ENCODE results near the gene NRROS. TPM values are rescaled to one million over a fixed set of nuclear protein-coding genes. Genes with fewer than 3 reads are reported as not detected.

Gene NRROS
- total and polyA plus RNA-seq, 2 of the 13 experiments (the other 11 are each of a cell fraction or from before 2014, with no cell fraction given) = not detected

DNA sequence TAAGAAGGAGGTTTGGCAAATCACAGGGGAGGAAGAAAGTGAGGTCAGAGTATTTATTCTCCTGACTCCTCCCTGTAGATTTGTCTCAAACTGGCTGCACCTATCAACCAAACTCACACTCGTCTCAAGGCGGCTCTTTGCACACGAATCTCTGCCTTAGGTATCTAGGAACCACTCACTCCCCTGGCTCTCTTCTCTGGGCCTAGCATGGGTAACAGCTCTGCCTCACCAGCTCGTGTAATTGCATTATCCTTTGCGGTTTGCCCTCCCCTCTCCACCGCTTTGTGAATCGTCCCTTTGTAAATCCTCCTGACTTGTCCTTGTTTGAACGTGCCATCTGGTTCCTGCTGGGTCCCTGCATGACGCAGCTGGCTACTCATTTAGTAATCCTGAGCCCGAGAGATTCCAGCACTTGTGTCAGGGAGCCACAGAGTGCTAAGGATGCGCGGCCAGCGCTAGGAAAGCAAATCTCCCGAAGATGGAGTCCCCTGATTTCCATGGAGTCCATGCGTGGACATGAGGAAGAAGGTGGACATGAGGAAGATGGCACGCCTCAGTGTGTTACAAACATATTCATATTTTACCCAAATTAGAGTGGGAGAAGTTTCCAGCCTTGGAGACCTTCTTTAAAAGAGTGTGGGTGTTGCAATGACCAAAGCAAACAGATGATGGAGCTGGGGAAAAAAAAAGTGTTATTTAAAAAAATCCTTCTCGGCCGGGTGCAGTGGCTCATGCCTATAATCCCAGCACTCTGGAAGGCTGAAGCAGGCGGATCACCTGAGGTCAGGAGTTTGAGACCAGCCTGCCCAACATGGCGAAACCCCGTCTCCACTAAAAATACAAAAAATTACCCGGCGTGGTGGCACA is 26.7 kb downstream of the NRROS start (continued):
- no peak for TF ChIP-seq SKIL (CRISPR knock-in tag; IDR thresholded peaks at IDR 0.05; ENCODE audit: borderline replicate concordance)
- TF ChIP-seq, protein P1, sequence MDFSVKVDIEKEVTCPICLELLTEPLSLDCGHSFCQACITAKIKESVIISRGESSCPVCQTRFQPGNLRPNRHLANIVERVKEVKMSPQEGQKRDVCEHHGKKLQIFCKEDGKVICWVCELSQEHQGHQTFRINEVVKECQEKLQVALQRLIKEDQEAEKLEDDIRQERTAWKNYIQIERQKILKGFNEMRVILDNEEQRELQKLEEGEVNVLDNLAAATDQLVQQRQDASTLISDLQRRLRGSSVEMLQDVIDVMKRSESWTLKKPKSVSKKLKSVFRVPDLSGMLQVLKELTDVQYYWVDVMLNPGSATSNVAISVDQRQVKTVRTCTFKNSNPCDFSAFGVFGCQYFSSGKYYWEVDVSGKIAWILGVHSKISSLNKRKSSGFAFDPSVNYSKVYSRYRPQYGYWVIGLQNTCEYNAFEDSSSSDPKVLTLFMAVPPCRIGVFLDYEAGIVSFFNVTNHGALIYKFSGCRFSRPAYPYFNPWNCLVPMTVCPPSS (IDR thresholded peaks at IDR 0.05) = no peak
- TF ChIP-seq RBM22 (optimal IDR thresholded peaks at IDR 0.05; ENCODE audit: low read length) = no peak
- no peak for TF ChIP-seq ADNP (CRISPR knock-in tag; IDR thresholded peaks at IDR 0.05)
- TF ChIP-seq CEBPG (CRISPR knock-in tag; IDR thresholded peaks at IDR 0.05) = peak; percentile 37; the same call in 1 of the 2 replicates
- TF ChIP-seq ZNF484 (CRISPR knock-in tag; IDR thresholded peaks at IDR 0.05; ENCODE audit: borderline replicate concordance, low read depth) = no peak
- TF ChIP-seq THRA (CRISPR knock-in tag; IDR thresholded peaks at IDR 0.05; ENCODE audit: borderline replicate concordance) = peak; percentile 64; the same call in 1 of the 2 replicates
- no peak for TF ChIP-seq CREB1 (IDR thresholded peaks at IDR 0.05)
- peak; percentile 77 for TF ChIP-seq CREB1 (CRISPR knock-in tag; IDR thresholded peaks at IDR 0.05)
- TF ChIP-seq TBX3 (IDR thresholded peaks at IDR 0.05; ENCODE audit: borderline replicate concordance) = no peak
- TF ChIP-seq ZNF136 (CRISPR knock-in tag; IDR thresholded peaks at IDR 0.05; ENCODE audit: low read depth) = no peak
- TF ChIP-seq ZNF652 (CRISPR knock-in tag; IDR thresholded peaks at IDR 0.05; ENCODE audit: borderline replicate concordance, low read depth) = no peak
- no peak for TF ChIP-seq HIVEP1 (CRISPR knock-in tag; IDR thresholded peaks at IDR 0.05)
- TF ChIP-seq, protein P2, sequence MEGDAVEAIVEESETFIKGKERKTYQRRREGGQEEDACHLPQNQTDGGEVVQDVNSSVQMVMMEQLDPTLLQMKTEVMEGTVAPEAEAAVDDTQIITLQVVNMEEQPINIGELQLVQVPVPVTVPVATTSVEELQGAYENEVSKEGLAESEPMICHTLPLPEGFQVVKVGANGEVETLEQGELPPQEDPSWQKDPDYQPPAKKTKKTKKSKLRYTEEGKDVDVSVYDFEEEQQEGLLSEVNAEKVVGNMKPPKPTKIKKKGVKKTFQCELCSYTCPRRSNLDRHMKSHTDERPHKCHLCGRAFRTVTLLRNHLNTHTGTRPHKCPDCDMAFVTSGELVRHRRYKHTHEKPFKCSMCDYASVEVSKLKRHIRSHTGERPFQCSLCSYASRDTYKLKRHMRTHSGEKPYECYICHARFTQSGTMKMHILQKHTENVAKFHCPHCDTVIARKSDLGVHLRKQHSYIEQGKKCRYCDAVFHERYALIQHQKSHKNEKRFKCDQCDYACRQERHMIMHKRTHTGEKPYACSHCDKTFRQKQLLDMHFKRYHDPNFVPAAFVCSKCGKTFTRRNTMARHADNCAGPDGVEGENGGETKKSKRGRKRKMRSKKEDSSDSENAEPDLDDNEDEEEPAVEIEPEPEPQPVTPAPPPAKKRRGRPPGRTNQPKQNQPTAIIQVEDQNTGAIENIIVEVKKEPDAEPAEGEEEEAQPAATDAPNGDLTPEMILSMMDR (CRISPR knock-in tag; IDR thresholded peaks at IDR 0.05) = 0 out of 2 replicates have a peak, but pooled peaks have one; percentile 6
- no peak for TF ChIP-seq HNRNPK (IDR thresholded peaks at IDR 0.05; ENCODE audit: low read depth, low read length, poor library complexity, severe bottlenecking)
- TF ChIP-seq KAT2B (IDR thresholded peaks at IDR 0.05; ENCODE audit: borderline replicate concordance, low read depth, low read length) = no peak
- TF ChIP-seq THAP11 (CRISPR knock-in tag; IDR thresholded peaks at IDR 0.05) = peak; percentile 38; the same call in 1 of the 2 replicates
- TF ChIP-seq ZNF574 (CRISPR knock-in tag; IDR thresholded peaks at IDR 0.05) = no peak

Measured in HepG2 (cell line).